HG02852 (cell line): ENCODE data around the gene PAQR4.

ENCODE experiments used
- ATAC-seq: cut with Tn5 transposase; IDR thresholded peaks from one replicate; pipeline ENCODE4 v1.9.1; 2021; ENCODE audit warnings: mild to moderate bottlenecking, moderate library complexity; ENCODE audit not compliant: unreplicated experiment

The PAQR4 gene

GRCh38 chr16:3020604-3021448, 51.7 kb downstream of the PAQR4 start:
- no peak for ATAC-seq

DNA sequence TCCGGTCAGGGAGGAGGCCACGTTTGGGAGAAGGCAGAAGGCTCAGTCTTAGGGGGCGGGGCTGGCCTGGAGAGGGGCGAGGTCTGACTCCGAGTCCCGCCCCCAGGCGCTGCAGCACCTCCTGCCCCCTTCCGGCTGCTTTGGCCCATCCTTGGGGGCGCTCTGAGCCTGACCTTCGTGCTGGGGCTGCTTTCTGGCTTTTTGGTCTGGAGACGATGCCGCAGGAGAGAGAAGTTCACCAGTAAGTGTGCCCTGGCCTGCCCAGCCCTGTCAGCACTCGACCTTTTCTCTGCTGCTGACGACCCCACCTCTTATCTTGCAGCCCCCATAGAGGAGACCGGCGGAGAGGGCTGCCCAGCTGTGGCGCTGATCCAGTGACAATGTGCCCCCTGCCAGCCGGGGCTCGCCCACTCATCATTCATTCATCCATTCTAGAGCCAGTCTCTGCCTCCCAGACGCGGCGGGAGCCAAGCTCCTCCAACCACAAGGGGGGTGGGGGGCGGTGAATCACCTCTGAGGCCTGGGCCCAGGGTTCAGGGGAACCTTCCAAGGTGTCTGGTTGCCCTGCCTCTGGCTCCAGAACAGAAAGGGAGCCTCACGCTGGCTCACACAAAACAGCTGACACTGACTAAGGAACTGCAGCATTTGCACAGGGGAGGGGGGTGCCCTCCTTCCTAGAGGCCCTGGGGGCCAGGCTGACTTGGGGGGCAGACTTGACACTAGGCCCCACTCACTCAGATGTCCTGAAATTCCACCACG, 52.5 kb downstream of the PAQR4 start:
- ATAC-seq = no peak

DNA sequence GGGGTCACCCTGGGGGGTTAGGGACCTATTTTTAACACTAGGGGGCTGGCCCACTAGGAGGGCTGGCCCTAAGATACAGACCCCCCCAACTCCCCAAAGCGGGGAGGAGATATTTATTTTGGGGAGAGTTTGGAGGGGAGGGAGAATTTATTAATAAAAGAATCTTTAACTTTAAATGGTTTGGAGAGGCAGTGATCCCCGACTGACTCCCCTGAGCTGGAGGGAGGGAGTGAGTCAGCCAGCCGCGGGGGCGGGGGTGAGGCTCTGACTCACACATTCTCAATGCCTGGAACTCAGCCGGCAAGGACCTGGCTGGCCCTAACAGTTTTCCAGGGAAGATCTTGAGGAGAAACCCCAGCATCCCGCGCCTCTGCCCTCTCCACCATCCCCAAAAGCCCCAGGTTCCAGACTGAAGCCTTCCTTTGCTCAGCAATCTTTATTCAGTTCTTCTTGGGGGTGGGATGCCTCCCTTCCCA, 53.1 kb downstream of the PAQR4 start:
- no peak for ATAC-seq

GRCh38 chr16:3022684-3023414, 53.7 kb downstream of the PAQR4 start:
- no peak for ATAC-seq
